PC-9 (cell line): ENCODE results near the gene CUX1.

Experiments used
- EZH2 ChIP-seq: fragments of 200-600 bp; sonication (generic); IDR thresholded peaks from 2 replicates; pipeline ENCODE4 v1.8.0; 2017; ENCODE audit warnings: antibody characterized with exemption, low read depth
- TF ChIP-seq, protein P1 (sequence below): fragments of 200-600 bp; sonication (generic); conservative IDR thresholded peaks from 2 replicates; pipeline ENCODE4 v1.6.1; 2017; ENCODE audit warnings: mixed run types, antibody characterized with exemption, mild to moderate bottlenecking, moderate library complexity

DNA sequence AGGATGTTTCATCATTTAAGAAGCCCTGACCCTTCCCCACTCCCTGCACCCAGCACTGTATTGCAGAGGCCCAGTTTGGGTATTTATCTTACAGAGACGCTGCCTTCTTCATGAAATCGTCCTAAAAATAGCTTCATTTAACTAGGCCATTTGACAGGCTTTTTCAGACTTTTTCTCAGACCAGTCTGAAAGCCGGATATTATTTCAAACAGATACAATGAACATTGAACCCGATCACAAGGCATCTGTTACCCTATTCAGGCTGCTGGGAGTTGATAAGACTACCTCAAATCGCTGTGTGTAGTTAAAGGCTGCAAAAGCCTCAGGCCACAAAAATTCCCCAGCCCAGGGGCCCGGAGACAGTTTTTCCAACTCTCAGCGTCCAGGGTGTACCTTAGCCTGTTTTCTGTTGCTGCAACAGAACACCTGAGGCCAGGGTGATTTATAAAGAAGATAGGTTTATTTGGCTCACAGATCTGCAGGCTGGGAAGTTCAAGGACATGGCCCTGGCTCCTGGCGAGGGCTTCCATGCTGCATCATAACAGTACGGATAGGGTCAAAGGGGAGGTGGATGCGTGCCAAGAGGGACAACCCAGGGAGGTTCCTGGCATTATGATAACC lies 338.5 kb downstream of the CUX1 start:
- no peak for TF ChIP-seq EZH2
- TF ChIP-seq, protein P1, sequence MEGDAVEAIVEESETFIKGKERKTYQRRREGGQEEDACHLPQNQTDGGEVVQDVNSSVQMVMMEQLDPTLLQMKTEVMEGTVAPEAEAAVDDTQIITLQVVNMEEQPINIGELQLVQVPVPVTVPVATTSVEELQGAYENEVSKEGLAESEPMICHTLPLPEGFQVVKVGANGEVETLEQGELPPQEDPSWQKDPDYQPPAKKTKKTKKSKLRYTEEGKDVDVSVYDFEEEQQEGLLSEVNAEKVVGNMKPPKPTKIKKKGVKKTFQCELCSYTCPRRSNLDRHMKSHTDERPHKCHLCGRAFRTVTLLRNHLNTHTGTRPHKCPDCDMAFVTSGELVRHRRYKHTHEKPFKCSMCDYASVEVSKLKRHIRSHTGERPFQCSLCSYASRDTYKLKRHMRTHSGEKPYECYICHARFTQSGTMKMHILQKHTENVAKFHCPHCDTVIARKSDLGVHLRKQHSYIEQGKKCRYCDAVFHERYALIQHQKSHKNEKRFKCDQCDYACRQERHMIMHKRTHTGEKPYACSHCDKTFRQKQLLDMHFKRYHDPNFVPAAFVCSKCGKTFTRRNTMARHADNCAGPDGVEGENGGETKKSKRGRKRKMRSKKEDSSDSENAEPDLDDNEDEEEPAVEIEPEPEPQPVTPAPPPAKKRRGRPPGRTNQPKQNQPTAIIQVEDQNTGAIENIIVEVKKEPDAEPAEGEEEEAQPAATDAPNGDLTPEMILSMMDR, result no peak
